ENCODE measurements around the gene LEUTX.

GRCh38 chr19:39729594-39729993 is 49.1 kb upstream of the LEUTX start:
- TF ChIP-seq EP300 (IDR thresholded peaks at IDR 0.05) (no peak), CTCF (IDR thresholded peaks at IDR 0.05) (no peak), POLR2AphosphoS5 (IDR thresholded peaks at IDR 0.05) (no peak), POLR2A (IDR thresholded peaks at IDR 0.05) (no peak)

All from stomach (tissue), 4 donors.